Stimulated activated CD8-positive, alpha-beta memory T cell treated with anti-CD3 and anti-CD28 coated beads, Interleukin-12 subunit alpha, Interleukin-12 subunit beta, amount 100 ng/mL, for 4 hours (primary cell): ENCODE measurements around the gene RMI1.

ENCODE experiments used
- DNase-seq: peaks from one replicate; pipeline ENCODE4 v3.0.0-alpha.2; 2020; ENCODE audit warnings: low read depth

Gene RMI1

GRCh38 chr9:83969602-83970001 lies 11.0 kb upstream of the RMI1 start:
- no peak for DNase-seq

DNA sequence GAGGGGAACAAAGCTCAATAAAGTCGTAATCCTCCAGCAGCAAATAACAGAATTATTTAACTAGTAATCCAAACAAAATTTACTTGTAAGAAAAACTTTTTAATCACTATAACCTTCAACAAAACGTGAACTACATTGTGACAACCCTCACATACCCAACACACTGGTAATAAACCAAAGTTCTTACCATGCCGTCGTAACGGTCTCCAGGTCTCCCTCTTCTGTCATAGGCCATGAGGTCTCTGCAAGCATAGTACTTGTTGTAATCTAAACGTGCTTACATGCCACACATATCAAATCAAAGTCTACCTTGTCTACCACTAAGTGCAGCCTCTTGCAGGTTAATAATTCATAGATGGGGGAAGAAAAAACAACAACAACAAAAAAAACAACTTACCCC lies 9.1 kb upstream of the RMI1 start:
- no peak for DNase-seq

- no peak for DNase-seq
Measured at GRCh38 chr9:83972286-83972685, 8.3 kb upstream of the RMI1 start.

GRCh38 chr9:83975300-83975699 lies 5.3 kb upstream of the RMI1 start:
- no peak for DNase-seq

GRCh38 chr9:83976372-83976771 lies 4.2 kb upstream of the RMI1 start:
- DNase-seq: no peak

DNA sequence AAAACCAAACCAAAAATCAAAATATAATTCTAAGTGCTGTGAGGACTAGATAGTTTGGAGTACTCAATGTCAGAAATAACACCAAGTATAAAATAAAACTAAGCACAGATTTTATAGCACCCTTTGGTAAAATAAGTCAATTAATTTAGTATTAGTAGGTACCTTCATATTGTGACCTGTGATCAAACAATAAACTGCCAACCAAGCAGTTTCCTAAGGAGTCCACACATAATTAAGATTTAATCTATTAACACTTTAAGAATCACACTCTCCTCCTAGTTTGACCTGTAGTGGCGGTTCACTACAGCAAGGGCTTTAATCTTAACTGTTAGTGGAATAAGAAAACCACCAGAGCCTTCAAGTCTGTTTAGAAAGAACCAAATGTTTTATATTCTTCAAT lies 3.4 kb upstream of the RMI1 start:
- DNase-seq: no peak

- DNase-seq: peak; percentile 77
Measured at GRCh38 chr9:83978992-83979811, 1.4 kb upstream of the RMI1 start.

GRCh38 chr9:83979812-83980394 lies 702 bp upstream of the RMI1 start, which contains the start of gene HNRNPK:
Gene HNRNPK, minus strand, starts transcription at chr9:83980215. Its CDS starts 1,963 bp downstream, at chr9:83978252.
- DNase-seq: peak; percentile 98

DNA sequence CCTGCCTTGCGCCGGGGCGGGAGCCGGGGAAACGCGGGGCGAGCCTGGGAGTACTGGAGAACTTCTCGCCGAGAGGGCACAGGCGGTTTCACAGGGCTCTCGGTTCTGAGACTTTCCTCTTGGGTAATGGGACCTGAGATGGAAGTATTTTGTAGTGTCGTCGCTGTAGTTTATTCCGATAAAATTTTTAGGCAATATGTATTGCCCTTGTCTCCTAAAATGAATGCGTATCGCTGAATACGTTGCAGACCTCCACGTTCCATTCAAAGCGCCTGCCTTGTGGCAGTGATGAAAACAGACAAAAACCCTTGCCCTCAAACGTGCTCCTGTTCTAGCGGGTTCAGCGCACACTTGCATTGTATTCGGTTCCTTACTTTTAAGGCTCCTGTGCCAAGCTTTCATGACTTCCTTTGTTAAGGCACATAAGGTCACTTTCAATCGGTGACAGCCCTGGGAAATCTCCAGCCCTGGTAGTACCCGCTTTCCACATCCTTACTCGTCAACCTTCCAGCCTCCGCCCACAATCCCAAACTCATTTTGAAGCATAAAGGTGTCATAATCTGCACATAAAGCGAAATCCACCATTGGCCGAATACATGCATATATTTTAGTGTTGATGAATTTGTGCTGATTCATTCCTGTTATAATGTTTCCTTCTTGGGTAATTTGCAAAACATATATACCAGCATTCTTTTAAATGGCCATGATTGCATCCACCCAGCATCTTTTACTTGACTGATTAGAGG lies 694 bp downstream of the RMI1 start:
- no peak for DNase-seq

GRCh38 chr9:83986195-83986594 lies 5.6 kb downstream of the RMI1 start:
- no peak for DNase-seq

- no peak for DNase-seq
Measured at GRCh38 chr9:83986765-83987401, 6.3 kb downstream of the RMI1 start.

- DNase-seq: no peak
Measured at GRCh38 chr9:83987402-83987791, 6.8 kb downstream of the RMI1 start.

- no peak for DNase-seq
Measured at GRCh38 chr9:83988411-83988810, 7.8 kb downstream of the RMI1 start.

- DNase-seq: no peak
Measured at GRCh38 chr9:83991355-83991754, 10.8 kb downstream of the RMI1 start.

DNA sequence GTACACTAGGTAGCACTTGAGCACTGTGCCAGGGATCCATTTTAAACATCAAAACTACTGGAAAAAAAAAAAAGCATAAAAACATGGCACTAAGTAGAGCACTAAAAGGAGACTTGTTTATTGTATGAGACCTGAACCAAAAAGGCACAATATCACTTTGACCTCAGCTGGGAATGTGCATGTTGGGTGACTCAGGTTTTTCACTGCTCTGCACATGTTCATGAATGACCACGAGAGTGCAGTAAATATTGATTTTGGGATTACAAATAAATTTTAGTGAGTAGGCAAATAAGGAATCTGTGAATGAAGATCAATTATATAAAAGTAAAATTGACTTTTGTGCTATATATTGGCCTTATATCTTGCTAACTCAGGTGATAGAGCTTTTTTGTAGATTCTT lies 11.8 kb downstream of the RMI1 start:
- no peak for DNase-seq

DNA sequence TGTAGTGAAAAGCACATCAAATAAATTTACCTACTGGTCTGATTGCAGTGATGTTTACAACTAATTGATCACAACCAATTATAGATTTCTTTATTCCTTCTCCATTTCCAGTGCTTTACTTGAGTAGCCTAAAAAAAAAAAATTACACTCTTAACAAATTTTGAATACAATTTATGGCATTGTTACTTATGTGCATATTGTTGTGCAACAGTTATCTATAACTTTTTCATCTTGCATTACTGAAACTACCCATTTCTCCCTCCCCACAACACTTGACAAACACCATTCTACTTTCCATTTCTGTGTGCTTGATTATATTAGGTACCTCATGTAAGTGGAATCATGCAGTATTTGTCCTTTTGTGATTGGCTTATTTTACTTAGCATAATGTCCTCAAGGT lies 12.3 kb downstream of the RMI1 start:
- DNase-seq: no peak

DNA sequence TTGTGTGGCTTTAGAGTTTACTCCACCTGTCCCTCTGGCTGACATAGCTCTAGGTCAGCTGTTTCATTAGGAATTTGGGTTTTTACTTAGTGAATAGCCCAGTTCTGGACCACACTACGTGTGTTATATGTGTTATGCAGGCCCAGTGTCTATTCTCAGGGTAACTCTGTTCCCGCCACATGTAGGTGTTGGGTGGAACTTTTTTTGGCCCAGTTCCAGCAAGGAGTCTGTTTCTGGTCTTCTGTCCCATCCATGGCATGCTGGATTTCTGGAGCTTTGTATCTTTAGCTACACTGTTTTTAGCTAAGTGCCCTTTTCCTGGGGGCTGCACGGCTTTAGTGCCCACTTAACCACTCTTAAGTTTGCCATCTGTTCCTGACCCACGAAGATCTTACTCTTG lies 15.5 kb downstream of the RMI1 start:
- no peak for DNase-seq

DNA sequence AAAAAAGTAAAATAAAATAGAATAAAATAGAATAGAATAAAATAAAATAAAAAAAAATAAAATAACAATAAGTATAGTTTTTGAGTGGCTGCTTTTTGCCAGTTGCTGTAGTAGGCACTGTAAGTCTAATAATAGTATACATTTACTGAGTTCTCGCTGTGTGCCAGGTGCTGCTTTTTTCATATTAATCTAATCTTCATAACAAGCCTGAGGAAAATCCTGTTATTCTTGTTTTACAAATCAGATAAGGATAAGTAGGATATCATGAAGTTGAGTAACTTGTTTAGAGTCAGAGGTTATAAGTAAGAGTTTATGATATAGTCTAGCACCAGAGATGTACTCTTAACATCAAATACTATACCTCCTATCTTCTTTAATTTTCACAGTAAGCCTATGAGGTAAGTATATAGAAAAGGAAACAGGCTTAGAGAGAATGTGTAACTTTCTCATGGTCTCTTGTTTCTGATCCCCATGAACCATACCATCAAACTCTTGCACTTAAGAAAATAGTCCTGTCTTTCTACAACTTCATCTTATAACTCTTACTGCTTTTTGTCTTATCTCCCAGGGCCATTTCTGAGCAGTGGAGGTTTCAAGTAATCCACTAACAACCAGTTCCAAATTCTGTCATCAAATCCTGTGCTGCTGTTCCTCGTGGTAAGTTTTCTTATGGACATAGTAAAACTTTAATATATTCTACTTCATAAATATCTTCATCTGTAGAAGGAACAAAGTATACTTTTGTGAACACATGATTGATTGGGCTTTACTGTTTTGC lies 18.7 kb downstream of the RMI1 start:
- DNase-seq: no peak

DNA sequence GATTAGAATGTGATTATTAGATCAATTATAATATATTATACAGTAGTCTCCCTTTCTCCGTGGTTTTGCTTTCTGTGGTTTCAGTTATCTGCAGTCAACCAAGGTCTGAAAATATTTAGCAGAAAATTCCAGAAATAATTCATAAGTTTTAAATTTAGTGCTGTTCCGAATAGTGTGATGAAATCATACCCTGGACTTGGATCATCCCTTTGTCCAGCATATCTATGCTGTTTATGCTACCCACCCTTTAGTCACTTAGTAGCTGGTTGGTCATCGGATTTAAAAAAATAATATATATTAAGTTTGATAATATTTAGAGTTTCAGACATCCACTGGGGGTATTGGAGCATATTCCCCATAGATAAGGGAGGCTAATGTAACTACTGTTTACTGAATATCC lies 19.6 kb downstream of the RMI1 start:
- DNase-seq: no peak

- DNase-seq: no peak
Measured at GRCh38 chr9:84001621-84002020, 21.0 kb downstream of the RMI1 start.

- no peak for DNase-seq
Measured at GRCh38 chr9:84002344-84002743, 21.7 kb downstream of the RMI1 start.

- DNase-seq: no peak
Measured at GRCh38 chr9:84003246-84003645, 22.6 kb downstream of the RMI1 start.
